Natural killer cell treated with Interleukin-12 subunit alpha and Interleukin-12 subunit beta and Interleukin-15 and Interleukin-18, amount 100 ng/mL, for 72 hours (primary cell): ENCODE results near the gene ANKRD44. TPM values are rescaled to one million over a fixed set of nuclear protein-coding genes. Genes with fewer than 3 reads are reported as not detected.

Experiments
- ATAC-seq, 2 donors: fragments of 150-1000 bp; cut with Tn5 transposase in 1 of 2; sonication (Bioruptor Pico), chemical (Tn5 transposase) in 1 of 2; 2 replicates each; pipeline ENCODE4 v1.10.0; 2021
- DNase-seq: peaks from one replicate; pipeline ENCODE4 v3.0.0; 2022; ENCODE audit warnings: low spot score
- H3K27ac Mint-ChIP-seq, 2 donors: 1 replicate in 1 of 2; 2 replicates in 1 of 2; pipeline ENCODE4 v1.8.0; 2022; ENCODE audit warnings: mixed read lengths in 2 of 2, mild to moderate bottlenecking in 1 of 2, moderate library complexity in 1 of 2
- H3K27me3 Mint-ChIP-seq, 2 donors: 1 replicate in 1 of 2; 2 replicates in 1 of 2; pipeline ENCODE4 v1.8.0; 2022; ENCODE audit warnings: mixed read lengths in 2 of 2
- H3K36me3 Mint-ChIP-seq: one replicate; pipeline ENCODE4 v1.8.0; 2022; ENCODE audit warnings: mixed read lengths
- H3K4me1 Mint-ChIP-seq, 2 donors: 1 replicate in 1 of 2; 2 replicates in 1 of 2; pipeline ENCODE4 v1.8.0; 2022; ENCODE audit warnings: low read depth in 2 of 2, mixed read lengths in 2 of 2, mild to moderate bottlenecking in 1 of 2
- H3K4me3 Mint-ChIP-seq: one replicate; pipeline ENCODE4 v1.8.0; 2022; ENCODE audit warnings: mixed read lengths
- H3K9me3 Mint-ChIP-seq: 2 replicates; pipeline ENCODE4 v1.8.0; 2022; ENCODE audit warnings: mixed read lengths
- total RNA-seq, 2 donors: library from RNA; stranded (reverse); gene quantifications; one replicate each; pipeline ENCODE4 v1.2.3, GENCODE V29; 2022

Gene ANKRD44
- total RNA-seq, 2 donors from 2014 or later, result 307 to 413 TPM

DNA sequence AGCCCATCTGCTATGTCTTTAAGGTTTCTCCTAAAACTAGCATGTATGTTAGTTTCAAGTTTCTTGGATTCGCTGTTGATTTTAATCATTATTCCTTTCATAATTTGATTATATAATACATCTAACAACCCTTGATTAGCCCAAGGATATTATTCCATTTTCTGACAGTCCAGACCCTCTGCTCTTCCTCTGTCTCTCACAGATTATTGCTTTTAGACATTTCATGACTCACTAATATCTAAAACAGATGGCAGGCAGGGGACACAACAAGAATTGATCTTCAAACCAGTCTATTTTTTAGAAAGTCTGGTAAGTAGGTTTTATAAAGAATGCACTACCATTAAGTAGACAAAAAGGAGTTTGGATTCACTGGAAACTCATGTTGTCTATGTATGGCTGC, 162.2 kb downstream of the ANKRD44 start:
- DNase-seq, result no peak
- H3K27ac Mint-ChIP-seq, result peak overlapping the region in 1 of 2 donors; percentile 36
- peaks cover 58 to 74% of the 10 kb centered on the region in 2 donors for H3K4me1 Mint-ChIP-seq
- no peaks in the 10 kb centered on the region for H3K9me3 Mint-ChIP-seq
- peaks cover 10% of the 10 kb centered on the region for H3K36me3 Mint-ChIP-seq
- no peaks in the 10 kb centered on the region for H3K27me3 Mint-ChIP-seq
- no peak for ATAC-seq
- H3K4me3 Mint-ChIP-seq, result no peak overlapping the region

DNA sequence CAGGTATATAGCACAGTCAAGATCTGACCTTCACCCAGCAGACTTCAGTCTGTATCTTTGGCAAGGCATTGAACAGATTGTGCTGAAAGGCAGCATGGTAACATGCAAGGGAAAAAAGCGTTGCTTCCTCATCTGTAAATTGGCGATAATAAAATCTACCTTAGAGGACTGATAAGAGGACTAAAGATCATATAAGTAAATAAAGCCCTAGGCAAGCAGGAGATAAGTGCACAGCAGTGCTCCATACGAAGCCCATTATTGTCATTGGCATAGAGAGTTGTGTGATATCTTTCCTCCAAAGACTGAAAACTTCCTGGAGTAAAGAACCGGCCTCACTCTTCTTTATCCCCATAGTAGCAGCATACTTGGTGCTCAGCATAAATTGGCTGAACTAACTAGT, 162.6 kb downstream of the ANKRD44 start:
- Mint-ChIP-seq H3K9me3 (no peaks in the 10 kb centered on the region), H3K36me3 (peaks cover 10% of the 10 kb centered on the region), H3K4me1 (peaks cover 59 to 70% of the 10 kb centered on the region in 2 donors), H3K27ac (peak overlapping the region in 1 of 2 donors; percentile 68), H3K4me3 (no peak overlapping the region), H3K27me3 (no peaks in the 10 kb centered on the region)
- ATAC-seq (no peak), DNase-seq (no peak)

- H3K36me3 Mint-ChIP-seq, result peaks cover 5% of the 10 kb centered on the region
- H3K4me3 Mint-ChIP-seq, result peak overlapping the region; percentile 45
- no peaks in the 10 kb centered on the region for H3K9me3 Mint-ChIP-seq
- no peak for DNase-seq
- peak overlapping the region; percentile 67 to 68 for H3K27ac Mint-ChIP-seq
- no peaks in the 10 kb centered on the region for H3K27me3 Mint-ChIP-seq
- H3K4me1 Mint-ChIP-seq, result peaks cover 56 to 68% of the 10 kb centered on the region in 2 donors
- peak; percentile 60 to 77 for ATAC-seq
These were observed 163.6 kb downstream of the ANKRD44 start for GRCh38 chr2:197146995-197147394.

DNA sequence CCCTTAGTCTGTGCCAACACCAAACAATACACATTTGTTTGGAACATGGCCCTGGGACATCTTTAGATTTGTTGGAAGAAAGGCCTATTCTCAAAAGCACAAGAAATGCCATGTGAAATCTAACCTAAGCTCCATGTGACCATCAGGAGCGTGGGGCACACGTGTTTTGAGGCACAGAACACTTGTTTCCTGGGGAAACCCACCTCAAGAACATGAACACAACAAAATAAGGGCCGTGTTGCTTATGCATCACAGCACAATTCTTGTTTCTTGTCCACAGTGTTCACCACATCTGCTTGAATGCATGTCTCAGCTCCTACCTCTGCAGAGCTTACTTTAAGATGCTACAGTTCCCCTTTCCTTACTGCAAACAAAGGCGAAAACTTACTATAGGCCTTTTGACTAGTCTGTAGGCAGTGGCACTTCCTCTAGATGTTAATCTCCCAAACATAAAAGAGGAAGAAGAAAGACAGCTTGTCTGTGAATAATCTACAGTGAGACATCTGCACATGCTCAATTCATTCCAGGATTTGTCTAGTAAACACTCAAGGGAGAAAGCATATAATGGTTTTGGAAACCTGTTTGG, 165.0 kb downstream of the ANKRD44 start:
- DNase-seq, result no peak
- H3K4me3 Mint-ChIP-seq, result no peak overlapping the region
- ATAC-seq, result peak; percentile 50 to 58
- no peaks in the 10 kb centered on the region for H3K27me3 Mint-ChIP-seq
- H3K9me3 Mint-ChIP-seq, result no peaks in the 10 kb centered on the region
- H3K27ac Mint-ChIP-seq, result peak overlapping the region; percentile 58 to 77
- peaks cover 5% of the 10 kb centered on the region for H3K36me3 Mint-ChIP-seq
- H3K4me1 Mint-ChIP-seq, result peaks cover 55 to 69% of the 10 kb centered on the region in 2 donors

- peaks cover 5% of the 10 kb centered on the region for H3K36me3 Mint-ChIP-seq
- no peaks in the 10 kb centered on the region for H3K27me3 Mint-ChIP-seq
- H3K4me1 Mint-ChIP-seq, result peaks cover 49 to 71% of the 10 kb centered on the region in 2 donors
- ATAC-seq (no peak), DNase-seq (no peak)
- no peaks in the 10 kb centered on the region for H3K9me3 Mint-ChIP-seq
- peak overlapping the region; percentile 65 to 77 for H3K27ac Mint-ChIP-seq
- H3K4me3 Mint-ChIP-seq, result no peak overlapping the region
These were observed 166.4 kb downstream of the ANKRD44 start for GRCh38 chr2:197144183-197144582.

DNA sequence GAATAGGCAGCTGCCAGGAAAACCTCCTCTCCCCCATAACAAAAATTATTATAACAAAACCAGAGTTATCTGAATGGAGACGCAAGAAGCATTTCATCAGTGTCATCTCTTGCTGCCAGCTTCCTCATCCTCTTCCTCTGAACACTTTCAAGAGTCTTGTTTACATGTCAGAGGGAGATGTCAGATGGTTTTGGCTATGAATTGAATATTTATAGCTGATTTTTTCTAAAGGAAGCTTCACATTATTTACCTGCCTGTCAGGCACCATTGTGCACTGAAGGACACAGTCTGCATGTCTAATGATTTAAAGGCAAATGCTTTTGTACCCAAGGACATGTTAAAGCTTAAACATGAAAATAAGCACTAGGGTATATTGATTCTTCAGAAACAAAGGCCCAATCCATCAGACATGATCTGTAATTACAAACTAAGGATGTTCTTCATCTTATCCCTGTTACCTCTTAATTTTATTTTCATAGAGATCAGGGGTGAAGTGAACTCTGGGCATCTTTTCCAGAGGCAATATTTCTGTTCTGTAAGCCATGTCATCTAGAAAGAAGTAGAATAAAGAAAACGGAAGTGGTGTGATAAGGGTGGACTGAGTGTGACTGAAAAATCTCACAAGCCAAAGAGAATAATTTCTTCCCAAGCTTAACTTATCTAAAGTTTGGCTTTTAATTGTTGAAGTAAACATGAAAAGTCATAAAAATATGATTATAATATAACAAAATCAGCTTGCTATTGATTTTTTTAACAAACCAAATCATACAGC, 168.7 kb downstream of the ANKRD44 start:
- H3K4me1 Mint-ChIP-seq, result peaks cover 60 to 74% of the 10 kb centered on the region in 2 donors
- H3K9me3 Mint-ChIP-seq, result no peaks in the 10 kb centered on the region
- ATAC-seq (no peak), DNase-seq (no peak)
- peak overlapping the region; percentile 76 to 89 for H3K27ac Mint-ChIP-seq
- H3K36me3 Mint-ChIP-seq, result peaks cover 5% of the 10 kb centered on the region
- H3K27me3 Mint-ChIP-seq, result no peaks in the 10 kb centered on the region
- peak overlapping the region; percentile 54 for H3K4me3 Mint-ChIP-seq

DNA sequence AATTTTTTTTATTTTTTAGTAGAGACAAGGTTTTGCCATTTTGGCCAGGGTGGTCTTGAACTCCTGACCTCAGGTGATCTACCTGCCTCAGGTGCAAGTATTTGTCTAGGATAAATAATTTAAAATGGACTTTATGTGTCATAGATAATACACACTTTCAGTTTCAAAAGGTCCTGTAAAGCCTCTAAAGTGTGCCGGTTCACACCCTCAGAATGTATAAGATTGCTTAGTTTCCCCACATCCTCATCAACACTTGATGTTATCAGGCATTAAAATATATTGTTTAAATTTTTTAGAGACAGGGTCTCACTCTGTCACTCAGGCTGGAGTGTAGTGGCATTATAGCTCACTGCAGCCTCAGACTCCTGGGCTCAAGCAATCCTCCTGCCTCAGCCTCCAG, 170.5 kb downstream of the ANKRD44 start:
- H3K27me3 Mint-ChIP-seq, result no peaks in the 10 kb centered on the region
- H3K36me3 Mint-ChIP-seq, result peaks cover 20% of the 10 kb centered on the region
- peak; percentile 60 to 62 for ATAC-seq
- peaks cover 71 to 80% of the 10 kb centered on the region in 2 donors for H3K4me1 Mint-ChIP-seq
- no peaks in the 10 kb centered on the region for H3K9me3 Mint-ChIP-seq
- peak overlapping the region; percentile 81 to 89 for H3K27ac Mint-ChIP-seq
- DNase-seq, result no peak
- H3K4me3 Mint-ChIP-seq, result peak overlapping the region; percentile 10

DNA sequence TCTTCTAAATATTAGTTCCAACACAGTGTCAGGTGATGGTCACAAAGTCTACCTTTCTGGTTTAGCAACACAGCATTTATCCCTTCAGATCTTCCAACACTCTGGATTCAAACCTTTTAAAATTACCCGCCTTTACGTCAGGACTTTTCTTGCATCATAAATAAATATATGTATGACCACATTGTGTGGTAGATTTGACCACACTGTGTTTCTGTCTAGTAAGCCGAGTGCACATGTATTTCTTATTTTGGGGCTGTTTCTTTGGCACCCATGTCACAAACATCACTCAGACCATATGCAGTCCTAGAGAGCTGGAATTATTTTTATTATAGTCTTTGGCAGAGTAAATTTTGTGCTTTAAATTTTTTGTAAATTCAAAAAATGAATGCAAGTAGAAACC, 172.1 kb downstream of the ANKRD44 start:
- no peaks in the 10 kb centered on the region for H3K9me3 Mint-ChIP-seq
- ATAC-seq (peak in 1 of 2 donors; percentile 32), DNase-seq (no peak)
- H3K27ac Mint-ChIP-seq, result peak overlapping the region; percentile 81 to 89
- peaks cover 16% of the 10 kb centered on the region for H3K36me3 Mint-ChIP-seq
- peak overlapping the region; percentile 58 for H3K4me3 Mint-ChIP-seq
- H3K27me3 Mint-ChIP-seq, result no peaks in the 10 kb centered on the region
- peaks cover 70 to 80% of the 10 kb centered on the region in 2 donors for H3K4me1 Mint-ChIP-seq

GRCh38 chr2:197137826-197138477, 172.6 kb downstream of the ANKRD44 start:
- Mint-ChIP-seq H3K4me1 (peaks cover 72 to 86% of the 10 kb centered on the region in 2 donors), H3K27ac (peak overlapping the region; percentile 81 to 89), H3K27me3 (no peaks in the 10 kb centered on the region), H3K9me3 (no peaks in the 10 kb centered on the region), H3K36me3 (peaks cover 22% of the 10 kb centered on the region), H3K4me3 (peak overlapping the region; percentile 58)
- DNase-seq, result no peak
- peak; percentile 30 to 57 for ATAC-seq

DNA sequence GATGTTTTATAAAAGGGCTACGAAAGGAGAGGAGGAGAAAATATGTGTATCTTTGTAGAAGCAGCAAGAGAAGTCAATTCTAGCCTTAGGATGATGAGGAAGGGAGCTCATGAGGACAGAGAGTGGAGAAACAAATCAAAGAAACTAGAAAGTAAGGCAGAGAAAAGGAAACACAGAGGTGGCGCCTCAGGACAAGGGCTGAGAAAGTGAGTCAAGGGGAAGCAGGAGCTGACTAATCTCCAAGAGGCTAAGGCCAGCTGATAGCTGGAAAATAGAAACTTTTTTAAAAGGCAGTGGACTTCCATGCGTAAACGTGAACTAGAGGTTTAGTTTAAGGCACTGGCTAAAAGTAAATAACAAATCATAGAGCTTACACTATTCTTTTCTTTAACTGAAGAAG, 173.3 kb downstream of the ANKRD44 start:
- peak in 1 of 2 donors; percentile 44 for ATAC-seq
- no peak for DNase-seq
- H3K27ac Mint-ChIP-seq, result peak overlapping the region; percentile 64 to 89
- H3K27me3 Mint-ChIP-seq, result no peaks in the 10 kb centered on the region
- H3K4me3 Mint-ChIP-seq, result peak overlapping the region; percentile 58
- no peaks in the 10 kb centered on the region for H3K9me3 Mint-ChIP-seq
- H3K36me3 Mint-ChIP-seq, result peaks cover 22% of the 10 kb centered on the region
- H3K4me1 Mint-ChIP-seq, result peaks cover 72 to 87% of the 10 kb centered on the region in 2 donors

DNA sequence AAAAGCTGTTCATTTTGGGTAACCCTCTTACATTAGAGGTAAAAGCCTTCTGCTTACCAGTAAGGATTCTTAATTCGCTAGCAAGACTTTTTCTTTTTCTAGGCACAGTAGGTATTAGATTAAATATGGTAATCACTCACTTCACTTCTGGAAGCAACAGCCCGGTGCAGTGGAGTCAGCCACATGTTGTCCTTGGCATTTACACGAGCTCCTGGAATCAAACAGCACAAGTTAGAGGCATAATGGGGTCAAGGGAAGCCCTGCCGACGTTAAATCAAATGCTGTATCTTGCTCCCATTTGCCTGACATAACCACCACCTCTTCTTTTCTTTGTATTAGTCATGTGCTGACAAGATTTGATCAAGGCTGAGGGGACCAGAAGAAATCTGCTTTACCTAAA, 174.1 kb downstream of the ANKRD44 start:
- Mint-ChIP-seq H3K4me1 (peaks cover 73 to 87% of the 10 kb centered on the region in 2 donors), H3K36me3 (peaks cover 22% of the 10 kb centered on the region), H3K9me3 (no peaks in the 10 kb centered on the region), H3K27ac (peak overlapping the region; percentile 64 to 89), H3K27me3 (no peaks in the 10 kb centered on the region), H3K4me3 (peak overlapping the region; percentile 58)
- ATAC-seq, result no peak
- DNase-seq, result no peak

DNA sequence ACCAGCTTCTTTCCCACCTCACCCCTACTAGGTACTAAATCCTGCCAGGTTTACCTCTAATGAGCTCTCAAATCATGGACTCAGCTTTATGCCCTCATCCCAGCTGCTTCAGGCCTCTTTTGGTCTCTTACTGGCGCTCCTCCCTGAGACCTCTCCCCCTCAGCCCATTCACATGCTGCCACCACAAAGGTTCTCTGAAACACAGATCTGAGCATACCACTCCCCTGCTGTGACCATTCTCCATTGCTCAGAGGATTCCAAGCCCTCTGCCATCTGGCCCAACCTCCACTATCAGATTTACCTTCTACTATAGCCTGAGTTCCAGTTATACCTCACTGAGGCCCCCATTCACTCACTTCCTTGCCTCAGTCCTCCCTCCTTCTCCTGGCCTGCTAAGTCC, 174.8 kb downstream of the ANKRD44 start:
- no peak for DNase-seq
- Mint-ChIP-seq H3K4me1 (peaks cover 76 to 90% of the 10 kb centered on the region in 2 donors), H3K27ac (peak overlapping the region; percentile 64 to 89), H3K4me3 (peak overlapping the region; percentile 58), H3K27me3 (no peaks in the 10 kb centered on the region), H3K36me3 (peaks cover 22% of the 10 kb centered on the region), H3K9me3 (no peaks in the 10 kb centered on the region)
- ATAC-seq, result no peak

GRCh38 chr2:197134206-197134605, 176.4 kb downstream of the ANKRD44 start:
- H3K27ac Mint-ChIP-seq, result peak overlapping the region in 1 of 2 donors; percentile 64
- H3K36me3 Mint-ChIP-seq, result peaks cover 22% of the 10 kb centered on the region
- no peaks in the 10 kb centered on the region for H3K27me3 Mint-ChIP-seq
- no peaks in the 10 kb centered on the region for H3K9me3 Mint-ChIP-seq
- no peak overlapping the region for H3K4me3 Mint-ChIP-seq
- ATAC-seq (no peak), DNase-seq (no peak)
- peaks cover 81 to 86% of the 10 kb centered on the region in 2 donors for H3K4me1 Mint-ChIP-seq

DNA sequence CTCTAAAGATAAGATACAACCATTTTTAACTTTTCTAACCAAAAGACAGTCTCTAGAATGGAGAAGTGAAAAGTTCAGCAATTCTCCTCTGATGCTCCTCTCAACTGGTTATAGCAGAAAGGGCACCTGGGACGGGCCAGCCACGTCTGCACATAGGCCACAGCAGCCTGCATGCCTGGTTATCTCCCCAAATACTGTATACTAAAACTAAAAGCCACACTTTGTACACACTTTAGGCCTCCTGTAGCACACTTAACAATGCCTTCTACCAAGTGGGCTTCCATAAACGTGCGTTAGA, 179.1 kb downstream of the ANKRD44 start:
- H3K27ac Mint-ChIP-seq, result peak overlapping the region; percentile 78 to 85
- no peaks in the 10 kb centered on the region for H3K27me3 Mint-ChIP-seq
- peaks cover 31% of the 10 kb centered on the region for H3K36me3 Mint-ChIP-seq
- no peak for ATAC-seq
- peaks cover 70 to 78% of the 10 kb centered on the region in 2 donors for H3K4me1 Mint-ChIP-seq
- DNase-seq, result no peak
- H3K9me3 Mint-ChIP-seq, result no peaks in the 10 kb centered on the region
- peak overlapping the region; percentile 20 for H3K4me3 Mint-ChIP-seq
